ENCODE results near the gene MUSTN1. TPM values are rescaled to one million over a fixed set of nuclear protein-coding genes. Genes with fewer than 3 reads are reported as not detected.

The MUSTN1 gene
- polyA plus RNA-seq (2011; rRNA removed) (not detected in 2 replicates), polyA plus RNA-seq (2017; fragmentation: RNase III; extraction: RNeasy Plus Mini Kit Qiagen cat#74134 plus additional on column Dnase treatment) (not detected in 3 replicates), polyA minus RNA-seq (2011; rRNA and poly(A)+ RNA removed) (not detected in 2 replicates)
- polyA plus RNA-seq (2012; cell fraction: cytosol; rRNA removed): 0.34 and 0.54 TPM in 2 replicates
- polyA plus RNA-seq (2012; cell fraction: nucleus; rRNA removed): 6.3 and 6.9 TPM in 2 replicates

DNA sequence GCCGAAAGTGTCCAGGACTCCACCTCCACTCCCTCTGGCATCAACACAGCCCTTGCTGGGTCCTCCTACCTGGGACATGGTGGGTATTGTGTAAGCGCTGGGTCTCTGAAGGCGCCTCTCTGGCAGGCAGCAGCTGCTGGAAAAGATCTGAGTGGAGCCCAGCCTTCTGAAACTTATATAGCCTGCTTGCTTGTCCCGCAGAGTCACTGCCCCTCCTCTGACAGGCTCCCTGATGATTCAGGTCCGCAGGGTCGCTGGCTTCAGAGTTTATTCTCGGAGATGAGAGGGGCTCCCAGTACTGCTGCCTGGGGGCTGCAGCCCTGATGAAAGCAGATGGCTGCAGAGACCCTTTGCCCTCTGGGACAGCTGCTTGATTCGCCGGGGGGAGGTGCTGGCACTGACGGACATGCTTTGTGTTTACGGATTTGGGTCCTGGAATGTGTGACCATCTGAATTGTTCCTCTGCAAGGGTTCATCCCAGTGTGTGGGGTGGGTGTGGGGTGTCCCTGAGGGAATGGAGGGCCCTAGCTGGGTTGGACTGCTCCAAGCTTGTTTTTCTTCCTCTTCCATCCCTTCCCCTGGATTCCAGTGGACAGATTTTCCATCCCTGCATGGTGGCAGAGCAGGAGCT lies at the start of gene MUSTN1:
Gene MUSTN1, minus strand, starts transcription at position 149 of the 631 bp plus-strand sequence. Its CDS starts 71 bp downstream, at position 78.
- no peak for DNase-seq (ENCODE audit: low read depth in 1 of 2, low spot score in 1 of 2)
- WGBS (ENCODE audit: missing lambda C conversion rate): 94% methylated on average over 8 of the region's 11 CpGs
- H3K4me2 ChIP-seq: no peak within 1 kb of the TSS
- no peak for ATAC-seq
- no peak for FAIRE-seq
- POLR2A ChIA-PET: no interaction called here
- no peaks in the 10 kb centered on the region for H3K9me3 ChIP-seq
- H3K4me3 ChIP-seq: no peak within 1 kb of the TSS
- H3K27ac ChIP-seq: no peak within 1 kb of the TSS
- no peak for TF ChIP-seq ZNF302 (CRISPR knock-in tag; IDR thresholded peaks at IDR 0.05)
- TF ChIP-seq EHMT2 (IDR thresholded peaks at IDR 0.05; ENCODE audit: low read depth): no peak
- no peak for TF ChIP-seq POLR2A (IDR thresholded peaks at IDR 0.05; ENCODE audit: low read length)
- no peak for TF ChIP-seq TP53 (CRISPR knock-in tag; IDR thresholded peaks at IDR 0.05)
- no peak for TF ChIP-seq RARB (CRISPR knock-in tag; IDR thresholded peaks at IDR 0.05)
- TF ChIP-seq, protein P1, sequence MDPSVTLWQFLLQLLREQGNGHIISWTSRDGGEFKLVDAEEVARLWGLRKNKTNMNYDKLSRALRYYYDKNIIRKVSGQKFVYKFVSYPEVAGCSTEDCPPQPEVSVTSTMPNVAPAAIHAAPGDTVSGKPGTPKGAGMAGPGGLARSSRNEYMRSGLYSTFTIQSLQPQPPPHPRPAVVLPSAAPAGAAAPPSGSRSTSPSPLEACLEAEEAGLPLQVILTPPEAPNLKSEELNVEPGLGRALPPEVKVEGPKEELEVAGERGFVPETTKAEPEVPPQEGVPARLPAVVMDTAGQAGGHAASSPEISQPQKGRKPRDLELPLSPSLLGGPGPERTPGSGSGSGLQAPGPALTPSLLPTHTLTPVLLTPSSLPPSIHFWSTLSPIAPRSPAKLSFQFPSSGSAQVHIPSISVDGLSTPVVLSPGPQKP (IDR thresholded peaks at IDR 0.05; ENCODE audit: low read depth, low read length): no peak
- TF ChIP-seq, protein P2, sequence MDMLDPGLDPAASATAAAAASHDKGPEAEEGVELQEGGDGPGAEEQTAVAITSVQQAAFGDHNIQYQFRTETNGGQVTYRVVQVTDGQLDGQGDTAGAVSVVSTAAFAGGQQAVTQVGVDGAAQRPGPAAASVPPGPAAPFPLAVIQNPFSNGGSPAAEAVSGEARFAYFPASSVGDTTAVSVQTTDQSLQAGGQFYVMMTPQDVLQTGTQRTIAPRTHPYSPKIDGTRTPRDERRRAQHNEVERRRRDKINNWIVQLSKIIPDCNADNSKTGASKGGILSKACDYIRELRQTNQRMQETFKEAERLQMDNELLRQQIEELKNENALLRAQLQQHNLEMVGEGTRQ (IDR thresholded peaks at IDR 0.05): no peak
- TF ChIP-seq RNF2 (IDR thresholded peaks at IDR 0.05; ENCODE audit: borderline replicate concordance, low read depth): no peak
- TF ChIP-seq HDAC2 (IDR thresholded peaks at IDR 0.05): no peak
- TF ChIP-seq SMC3 (IDR thresholded peaks at IDR 0.05): no peak
- TF ChIP-seq CHD2 (IDR thresholded peaks at IDR 0.05; ENCODE audit: low read length, partially characterized antibody): no peak
- no peak for TF ChIP-seq ESRRA (IDR thresholded peaks at IDR 0.05; ENCODE audit: borderline replicate concordance, low read length)
- TF ChIP-seq, protein P3, sequence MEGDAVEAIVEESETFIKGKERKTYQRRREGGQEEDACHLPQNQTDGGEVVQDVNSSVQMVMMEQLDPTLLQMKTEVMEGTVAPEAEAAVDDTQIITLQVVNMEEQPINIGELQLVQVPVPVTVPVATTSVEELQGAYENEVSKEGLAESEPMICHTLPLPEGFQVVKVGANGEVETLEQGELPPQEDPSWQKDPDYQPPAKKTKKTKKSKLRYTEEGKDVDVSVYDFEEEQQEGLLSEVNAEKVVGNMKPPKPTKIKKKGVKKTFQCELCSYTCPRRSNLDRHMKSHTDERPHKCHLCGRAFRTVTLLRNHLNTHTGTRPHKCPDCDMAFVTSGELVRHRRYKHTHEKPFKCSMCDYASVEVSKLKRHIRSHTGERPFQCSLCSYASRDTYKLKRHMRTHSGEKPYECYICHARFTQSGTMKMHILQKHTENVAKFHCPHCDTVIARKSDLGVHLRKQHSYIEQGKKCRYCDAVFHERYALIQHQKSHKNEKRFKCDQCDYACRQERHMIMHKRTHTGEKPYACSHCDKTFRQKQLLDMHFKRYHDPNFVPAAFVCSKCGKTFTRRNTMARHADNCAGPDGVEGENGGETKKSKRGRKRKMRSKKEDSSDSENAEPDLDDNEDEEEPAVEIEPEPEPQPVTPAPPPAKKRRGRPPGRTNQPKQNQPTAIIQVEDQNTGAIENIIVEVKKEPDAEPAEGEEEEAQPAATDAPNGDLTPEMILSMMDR (IDR thresholded peaks at IDR 0.05): no peak
- TF ChIP-seq FOSL2 (IDR thresholded peaks at IDR 0.05): no peak
- TF ChIP-seq FOSL2 (CRISPR knock-in tag; IDR thresholded peaks at IDR 0.05): no peak
- TF ChIP-seq MAZ (IDR thresholded peaks at IDR 0.05; ENCODE audit: borderline replicate concordance, low read depth, low read length): no peak
- no peak for TF ChIP-seq NPAS2 (CRISPR knock-in tag; IDR thresholded peaks at IDR 0.05; ENCODE audit: borderline replicate concordance)
- TF ChIP-seq, protein P4, sequence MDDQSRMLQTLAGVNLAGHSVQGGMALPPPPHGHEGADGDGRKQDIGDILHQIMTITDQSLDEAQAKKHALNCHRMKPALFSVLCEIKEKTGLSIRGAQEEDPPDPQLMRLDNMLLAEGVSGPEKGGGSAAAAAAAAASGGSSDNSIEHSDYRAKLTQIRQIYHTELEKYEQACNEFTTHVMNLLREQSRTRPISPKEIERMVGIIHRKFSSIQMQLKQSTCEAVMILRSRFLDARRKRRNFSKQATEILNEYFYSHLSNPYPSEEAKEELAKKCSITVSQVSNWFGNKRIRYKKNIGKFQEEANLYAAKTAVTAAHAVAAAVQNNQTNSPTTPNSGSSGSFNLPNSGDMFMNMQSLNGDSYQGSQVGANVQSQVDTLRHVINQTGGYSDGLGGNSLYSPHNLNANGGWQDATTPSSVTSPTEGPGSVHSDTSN (IDR thresholded peaks at IDR 0.05): no peak
- TF ChIP-seq MAFK (IDR thresholded peaks at IDR 0.05; ENCODE audit: partially characterized antibody): no peak
- peaks cover 13% of the 10 kb centered on the region for H3K4me1 ChIP-seq
- CTCF ChIA-PET: interaction anchor here (1.1 kb wide), 1 partner anchor 10 kb away, joined by 3 read pairs; no protein-coding TSS in a partner anchor

DNA sequence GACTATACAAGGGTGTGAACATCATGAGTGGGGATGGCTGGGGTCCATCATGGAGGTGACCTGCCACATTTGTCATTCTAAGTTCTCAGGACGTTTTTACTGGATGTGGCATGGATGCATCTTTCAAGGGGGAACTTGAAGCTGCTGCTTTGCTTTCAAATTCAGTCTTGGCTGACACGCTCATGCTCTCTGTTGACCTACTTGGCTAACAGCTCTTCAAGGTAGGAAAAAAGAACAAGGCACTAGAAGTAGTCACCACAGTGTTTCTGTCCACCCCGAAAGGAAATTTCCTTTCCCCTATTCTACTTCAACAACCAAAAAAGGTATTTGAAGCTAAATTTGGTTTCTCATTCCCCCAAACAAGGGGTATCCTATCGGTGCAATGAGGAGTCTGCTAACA lies 47.6 kb upstream of the MUSTN1 start:
- ATAC-seq (no peak), DNase-seq (ENCODE audit: low read depth in 1 of 2, low spot score in 1 of 2) (no peak), FAIRE-seq (no peak)
- Histone ChIP-seq H3K4me2 (no peak overlapping the region), H3K27ac (no peak overlapping the region), H3K4me3 (no peak overlapping the region), H3K9me3 (no peaks in the 10 kb centered on the region), H3K4me1 (no peaks in the 10 kb centered on the region)
- POLR2A ChIA-PET: no interaction called here
- TF ChIP-seq MAZ (IDR thresholded peaks at IDR 0.05; ENCODE audit: borderline replicate concordance, low read depth, low read length) (no peak), NPAS2 (CRISPR knock-in tag; IDR thresholded peaks at IDR 0.05; ENCODE audit: borderline replicate concordance) (no peak), TFCP2L1 (CRISPR knock-in tag; IDR thresholded peaks at IDR 0.05) (no peak), HEYL (CRISPR knock-in tag; IDR thresholded peaks at IDR 0.05) (no peak), EHMT2 (IDR thresholded peaks at IDR 0.05; ENCODE audit: low read depth) (no peak)
- TF ChIP-seq, protein P5, sequence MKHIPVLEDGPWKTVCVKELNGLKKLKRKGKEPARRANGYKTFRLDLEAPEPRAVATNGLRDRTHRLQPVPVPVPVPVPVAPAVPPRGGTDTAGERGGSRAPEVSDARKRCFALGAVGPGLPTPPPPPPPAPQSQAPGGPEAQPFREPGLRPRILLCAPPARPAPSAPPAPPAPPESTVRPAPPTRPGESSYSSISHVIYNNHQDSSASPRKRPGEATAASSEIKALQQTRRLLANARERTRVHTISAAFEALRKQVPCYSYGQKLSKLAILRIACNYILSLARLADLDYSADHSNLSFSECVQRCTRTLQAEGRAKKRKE (CRISPR knock-in tag; IDR thresholded peaks at IDR 0.05; ENCODE audit: low read depth): no peak
- 72% methylated on average over 4 of the region's 4 CpGs for WGBS (ENCODE audit: missing lambda C conversion rate)
- CTCF ChIA-PET: no interaction called here
